Non-pigmented ciliary epithelial cell (primary cell): ENCODE measurements around the gene CNTNAP2.

Experiments used
- DNase-seq: peaks from one replicate; pipeline ENCODE4 v3.0.0-alpha.2; 2010; ENCODE audit warnings: low read depth

Gene CNTNAP2

GRCh38 chr7:146683439-146683838 lies 566.8 kb downstream of the CNTNAP2 start:
- DNase-seq: peak; percentile 11

GRCh38 chr7:146690987-146691386 lies 574.4 kb downstream of the CNTNAP2 start:
- DNase-seq: no peak

- DNase-seq: no peak
These were observed 582.5 kb downstream of the CNTNAP2 start for GRCh38 chr7:146698995-146699610.

- no peak for DNase-seq
These were observed 583.5 kb downstream of the CNTNAP2 start for GRCh38 chr7:146700015-146700560.

GRCh38 chr7:146701166-146701565 lies 584.6 kb downstream of the CNTNAP2 start:
- DNase-seq: no peak

- no peak for DNase-seq
These were observed 586.3 kb downstream of the CNTNAP2 start for GRCh38 chr7:146702898-146703297.

- no peak for DNase-seq
These were observed 592.9 kb downstream of the CNTNAP2 start for GRCh38 chr7:146709451-146710027.

- DNase-seq: no peak
These were observed 596.6 kb downstream of the CNTNAP2 start for GRCh38 chr7:146713205-146713604.

GRCh38 chr7:146713934-146714333 lies 597.3 kb downstream of the CNTNAP2 start:
- DNase-seq: no peak

- no peak for DNase-seq
These were observed 603.6 kb downstream of the CNTNAP2 start for GRCh38 chr7:146720195-146720594.

- no peak for DNase-seq
These were observed 606.4 kb downstream of the CNTNAP2 start for GRCh38 chr7:146722986-146723385.

GRCh38 chr7:146725520-146725919 lies 608.9 kb downstream of the CNTNAP2 start:
- no peak for DNase-seq

- DNase-seq: no peak
These were observed 611.5 kb downstream of the CNTNAP2 start for GRCh38 chr7:146728141-146728540.

- no peak for DNase-seq
These were observed 612.0 kb downstream of the CNTNAP2 start for GRCh38 chr7:146728611-146729010.

GRCh38 chr7:146731185-146731584 lies 614.6 kb downstream of the CNTNAP2 start:
- no peak for DNase-seq

- DNase-seq: no peak
These were observed 619.4 kb downstream of the CNTNAP2 start for GRCh38 chr7:146735992-146736391.

- DNase-seq: peak; percentile 11
These were observed 620.0 kb downstream of the CNTNAP2 start for GRCh38 chr7:146736446-146737190.

- DNase-seq: no peak
These were observed 623.4 kb downstream of the CNTNAP2 start for GRCh38 chr7:146740039-146740438.

- DNase-seq: no peak
These were observed 625.3 kb downstream of the CNTNAP2 start for GRCh38 chr7:146741911-146742310.

GRCh38 chr7:146754385-146754784 lies 637.8 kb downstream of the CNTNAP2 start:
- DNase-seq: no peak

- no peak for DNase-seq
These were observed 639.0 kb downstream of the CNTNAP2 start for GRCh38 chr7:146755585-146755984.

GRCh38 chr7:146764458-146764857 lies 647.9 kb downstream of the CNTNAP2 start:
- no peak for DNase-seq

GRCh38 chr7:146768957-146769356 lies 652.4 kb downstream of the CNTNAP2 start:
- DNase-seq: no peak
